ENCODE measurements around the gene CTPS2. TPM values are rescaled to one million over a fixed set of nuclear protein-coding genes. Genes with fewer than 3 reads are reported as not detected.

CTPS2 gene
- total RNA-seq, 6 donors from 2014 or later: 5.1 to 30.1 (median 10.7) TPM

DNA sequence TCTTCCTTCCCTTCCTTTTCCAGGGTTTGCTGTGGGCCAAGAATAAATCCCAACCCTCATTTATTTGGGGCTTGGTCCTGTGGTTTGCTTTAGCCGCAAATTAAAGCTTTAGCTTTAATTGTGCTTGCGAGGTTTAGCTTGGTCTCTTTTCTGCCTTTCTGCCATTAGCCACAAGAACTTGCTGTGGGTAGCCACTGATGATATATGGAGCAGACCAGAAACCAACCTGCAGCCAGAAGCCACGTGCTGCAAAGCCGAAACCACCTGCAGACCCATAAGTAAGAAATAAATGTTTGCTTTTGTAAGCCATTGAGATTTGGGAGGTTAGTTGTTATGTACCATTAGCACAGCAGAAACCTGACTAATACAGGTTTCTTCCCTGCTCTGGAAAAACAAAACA lies 152.3 kb downstream of the CTPS2 start:
- Histone ChIP-seq H3K27ac (no peak overlapping the region), H3K36me3 (no peaks in the 10 kb centered on the region), H3K27me3 (no peaks in the 10 kb centered on the region), H3K4me1 (no peaks in the 10 kb centered on the region), H3K4me3 (no peak overlapping the region), H3K9me3 (no peaks in the 10 kb centered on the region)
- TF ChIP-seq POLR2A (IDR thresholded peaks at IDR 0.05): no peak
- TF ChIP-seq, protein P1, sequence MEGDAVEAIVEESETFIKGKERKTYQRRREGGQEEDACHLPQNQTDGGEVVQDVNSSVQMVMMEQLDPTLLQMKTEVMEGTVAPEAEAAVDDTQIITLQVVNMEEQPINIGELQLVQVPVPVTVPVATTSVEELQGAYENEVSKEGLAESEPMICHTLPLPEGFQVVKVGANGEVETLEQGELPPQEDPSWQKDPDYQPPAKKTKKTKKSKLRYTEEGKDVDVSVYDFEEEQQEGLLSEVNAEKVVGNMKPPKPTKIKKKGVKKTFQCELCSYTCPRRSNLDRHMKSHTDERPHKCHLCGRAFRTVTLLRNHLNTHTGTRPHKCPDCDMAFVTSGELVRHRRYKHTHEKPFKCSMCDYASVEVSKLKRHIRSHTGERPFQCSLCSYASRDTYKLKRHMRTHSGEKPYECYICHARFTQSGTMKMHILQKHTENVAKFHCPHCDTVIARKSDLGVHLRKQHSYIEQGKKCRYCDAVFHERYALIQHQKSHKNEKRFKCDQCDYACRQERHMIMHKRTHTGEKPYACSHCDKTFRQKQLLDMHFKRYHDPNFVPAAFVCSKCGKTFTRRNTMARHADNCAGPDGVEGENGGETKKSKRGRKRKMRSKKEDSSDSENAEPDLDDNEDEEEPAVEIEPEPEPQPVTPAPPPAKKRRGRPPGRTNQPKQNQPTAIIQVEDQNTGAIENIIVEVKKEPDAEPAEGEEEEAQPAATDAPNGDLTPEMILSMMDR (IDR thresholded peaks at IDR 0.05): no peak
- TF ChIP-seq EP300 (IDR thresholded peaks at IDR 0.05): no peak
- TF ChIP-seq POLR2AphosphoS5 (IDR thresholded peaks at IDR 0.05): no peak
- DNase-seq (no peak), ATAC-seq (ENCODE audit: low FRiP score in 2 of 2) (no peak)
- 79 to 91% methylated on average over 4 of the region's 4 CpGs for WGBS, 2 donors

DNA sequence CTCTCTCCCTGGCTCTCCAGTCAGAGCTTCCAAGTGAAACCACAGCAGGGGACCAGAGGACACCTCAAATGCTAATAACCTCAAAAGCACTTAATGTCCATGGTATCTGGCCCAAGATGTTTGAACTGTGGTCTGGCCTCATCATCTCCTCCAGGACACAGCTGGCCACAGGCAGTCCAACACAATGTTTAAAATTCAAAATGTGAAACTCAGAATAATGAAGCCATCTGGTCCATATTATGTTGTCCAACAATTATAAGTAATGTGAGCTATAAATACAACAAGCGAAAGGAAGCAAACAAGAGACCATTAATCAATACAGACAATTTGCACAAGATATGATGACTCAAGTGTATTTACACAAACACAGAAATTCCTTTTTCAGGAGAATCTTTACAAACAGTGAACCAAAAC lies 153.3 kb downstream of the CTPS2 start:
- WGBS, 2 donors: 70 to 88% methylated on average over 1 of the region's 1 CpG
- no peaks in the 10 kb centered on the region for H3K4me1 ChIP-seq

DNA sequence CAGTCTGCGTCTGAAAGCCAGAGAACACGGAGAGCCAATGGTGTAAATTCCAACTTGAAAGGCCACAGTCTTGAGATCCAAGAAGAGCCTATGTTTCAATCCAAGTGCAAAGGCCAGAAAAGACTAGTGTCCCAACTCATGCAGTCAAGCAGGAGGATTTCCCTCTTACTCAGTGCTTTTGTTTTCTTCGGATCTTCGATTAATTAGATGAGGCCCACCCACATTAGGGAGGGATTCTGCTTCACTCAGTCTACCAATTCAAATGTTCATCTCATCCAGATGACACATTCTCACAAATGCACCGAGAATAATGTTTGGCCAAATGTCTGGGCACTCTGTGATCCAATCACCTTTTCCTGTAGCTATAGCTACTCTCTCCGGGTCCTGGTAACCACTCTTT lies 154.0 kb downstream of the CTPS2 start:
- Histone ChIP-seq H3K9me3 (no peaks in the 10 kb centered on the region), H3K4me1 (no peaks in the 10 kb centered on the region), H3K4me3 (no peak overlapping the region), H3K36me3 (no peaks in the 10 kb centered on the region), H3K27ac (no peak overlapping the region), H3K27me3 (no peaks in the 10 kb centered on the region)
- ATAC-seq (ENCODE audit: low FRiP score in 2 of 2): no peak
- TF ChIP-seq POLR2A (IDR thresholded peaks at IDR 0.05) (no peak), POLR2AphosphoS5 (IDR thresholded peaks at IDR 0.05) (no peak), EP300 (IDR thresholded peaks at IDR 0.05) (no peak)
- TF ChIP-seq, protein P1 (IDR thresholded peaks at IDR 0.05): no peak
- DNase-seq: no peak
- 87 to 92% methylated on average over 6 of the region's 6 CpGs for WGBS, 2 donors

More for the DNA sequence above, 153.3 kb downstream of the CTPS2 start:
- TF ChIP-seq POLR2AphosphoS5 (IDR thresholded peaks at IDR 0.05) (no peak), EP300 (IDR thresholded peaks at IDR 0.05) (no peak), POLR2A (IDR thresholded peaks at IDR 0.05) (no peak)
- TF ChIP-seq, protein P1 (IDR thresholded peaks at IDR 0.05): no peak
- Histone ChIP-seq H3K4me3 (no peak overlapping the region), H3K36me3 (no peaks in the 10 kb centered on the region), H3K27ac (no peak overlapping the region), H3K27me3 (no peaks in the 10 kb centered on the region), H3K9me3 (no peaks in the 10 kb centered on the region)
- DNase-seq: no peak
- ATAC-seq (ENCODE audit: low FRiP score in 2 of 2): no peak

DNA sequence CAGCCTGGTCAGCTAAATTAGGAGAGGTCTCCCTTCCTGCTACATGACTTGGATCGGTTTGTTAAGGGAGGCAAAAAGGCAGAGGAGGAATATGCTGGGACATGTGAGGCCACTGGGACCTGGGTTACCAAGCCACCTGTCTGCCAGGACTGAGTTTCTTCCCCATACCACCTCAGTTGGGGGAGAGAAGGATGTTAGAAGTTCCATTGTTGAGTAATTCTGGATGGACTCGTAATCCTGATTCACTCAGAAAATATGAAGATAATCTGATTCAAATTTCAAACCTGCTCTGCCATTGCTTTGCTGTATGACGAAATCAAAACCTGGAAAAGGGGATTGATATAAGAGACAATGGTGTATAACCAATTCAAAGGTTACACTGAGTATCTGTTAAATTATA lies 159.9 kb downstream of the CTPS2 start:
- no peak overlapping the region for H3K27ac ChIP-seq
- TF ChIP-seq, protein P1 (IDR thresholded peaks at IDR 0.05): no peak
- TF ChIP-seq EP300 (IDR thresholded peaks at IDR 0.05) (no peak), POLR2A (IDR thresholded peaks at IDR 0.05) (no peak), POLR2AphosphoS5 (IDR thresholded peaks at IDR 0.05) (no peak)
- ATAC-seq (ENCODE audit: low FRiP score in 2 of 2) (no peak), DNase-seq (no peak)
- no peaks in the 10 kb centered on the region for H3K27me3 ChIP-seq
- WGBS, 2 donors: 88 to 93% methylated on average over 3 of the region's 3 CpGs
- no peaks in the 10 kb centered on the region for H3K9me3 ChIP-seq
- no peaks in the 10 kb centered on the region for H3K4me1 ChIP-seq
- no peaks in the 10 kb centered on the region for H3K36me3 ChIP-seq
- no peak overlapping the region for H3K4me3 ChIP-seq

DNA sequence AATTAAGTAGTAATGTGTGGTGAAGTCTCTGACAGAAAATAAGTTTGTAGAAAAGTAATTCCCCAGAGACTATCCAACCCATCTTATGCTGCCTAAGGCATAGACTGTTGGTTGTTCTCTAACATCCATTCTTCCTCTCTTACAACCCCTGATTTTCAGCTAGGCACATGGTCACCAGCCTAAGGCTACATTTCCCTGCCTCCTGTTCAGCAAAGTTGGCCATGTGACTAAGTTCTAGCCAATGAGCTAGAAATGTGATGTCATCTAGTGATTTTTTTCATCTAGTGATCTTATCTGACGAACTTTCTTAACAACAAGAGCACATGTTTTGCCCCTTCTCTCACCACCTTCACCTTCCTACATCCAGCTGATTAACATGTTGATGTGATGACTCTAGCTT lies 164.8 kb downstream of the CTPS2 start:
- 64 to 72% methylated on average over 1 of the region's 1 CpG for WGBS, 2 donors
- TF ChIP-seq EP300 (IDR thresholded peaks at IDR 0.05) (no peak), POLR2AphosphoS5 (IDR thresholded peaks at IDR 0.05) (no peak), POLR2A (IDR thresholded peaks at IDR 0.05) (no peak)
- TF ChIP-seq, protein P1 (IDR thresholded peaks at IDR 0.05): no peak
- no peak for DNase-seq
- H3K9me3 ChIP-seq: no peaks in the 10 kb centered on the region
- no peaks in the 10 kb centered on the region for H3K27me3 ChIP-seq
- H3K27ac ChIP-seq: no peak overlapping the region
- no peak for ATAC-seq (ENCODE audit: low FRiP score in 2 of 2)
- H3K4me3 ChIP-seq: no peak overlapping the region
- no peaks in the 10 kb centered on the region for H3K36me3 ChIP-seq
- H3K4me1 ChIP-seq: no peaks in the 10 kb centered on the region

Measured in upper lobe of left lung (tissue), 6 donors.